SK-N-SH (cell line): ENCODE measurements around the gene PSMD7. TPM values are rescaled to one million over a fixed set of nuclear protein-coding genes. Genes with fewer than 3 reads are reported as not detected.
"Not testable (repeated sequence)": the region's sequence is repeated elsewhere in the genome, so short reads cannot be mapped to it uniquely, and the experiment has no call there.

Experiments used
- CTCF ChIA-PET: fragments of 300-600, 350-600 bp; formaldehyde crosslinking; extraction: SDS; loops from one replicate; lab custom pipeline; 2021; lab: Yijun Ruan, JAX
- POLR2A ChIA-PET: fragments of 350-600 bp; sonication (Branson Sonifier 250); formaldehyde crosslinking; extraction: SDS; loops from one replicate; lab custom pipeline; 2020; ENCODE audit warnings: antibody characterized with exemption, inconsistent platforms; lab: Yijun Ruan, JAX
- DNase-seq: peaks from one replicate; pipeline ENCODE4 v3.0.0; 2012
- H2AFZ ChIP-seq: fragments of 200-600 bp; sonication (generic); 2 replicates; pipeline ENCODE4 v1.8.1; 2016; ENCODE audit warnings: antibody characterized with exemption, mild to moderate bottlenecking, low read depth
- H3F3A ChIP-seq: fragments of 200-600 bp; sonication (generic); replicated peaks from 2 replicates; pipeline ENCODE3; 2016; ENCODE audit warnings: antibody characterized with exemption, mild to moderate bottlenecking; ENCODE audit not compliant: insufficient read depth
- H3K27ac ChIP-seq, 2 experiments: fragments of 200-500 bp in 1 of 2; fragments of 200-600 bp in 1 of 2; sonication (Bioruptor generic) in 1 of 2; sonication (generic), shearing (Covaris generic) in 1 of 2; 2 replicates each; pipeline versions ENCODE4 v1.5.1 to v1.6.1; 2014 to 2016; ENCODE audit warnings: low read depth in 2 of 2, inconsistent platforms in 1 of 2, low read length in 1 of 2, mild to moderate bottlenecking in 1 of 2, mixed read lengths in 1 of 2
- H3K27me3 ChIP-seq: fragments of 200-600 bp; sonication (generic), shearing (Covaris generic); 2 replicates; pipeline ENCODE4 v1.6.1; 2016; ENCODE audit warnings: mixed run types; ENCODE audit not compliant: insufficient read depth
- H3K36me3 ChIP-seq, 2 experiments: fragments of 200-500 bp in 1 of 2; fragments of 200-600 bp in 1 of 2; sonication (Bioruptor generic) in 1 of 2; sonication (generic) in 1 of 2; replicated peaks in 1 of 2; 2 replicates each; pipeline versions ENCODE3 to v1.5.1; 2014 to 2016; ENCODE audit warnings: low read length in 1 of 2, mild to moderate bottlenecking in 1 of 2; ENCODE audit not compliant: insufficient read depth in 2 of 2, control insufficient read depth in 1 of 2
- H3K4me1 ChIP-seq, 2 experiments: fragments of 200-500 bp in 1 of 2; fragments of 200-600 bp in 1 of 2; sonication (Bioruptor generic) in 1 of 2; sonication (generic), shearing (Covaris generic) in 1 of 2; 2 replicates each; pipeline versions ENCODE4 v1.5.1 to v1.6.1; 2014 to 2016; ENCODE audit warnings: low read depth in 1 of 2, low read length in 1 of 2, mixed run types in 1 of 2; ENCODE audit not compliant: insufficient read depth in 2 of 2, control insufficient read depth in 1 of 2
- H3K4me2 ChIP-seq: fragments of 200-600 bp; sonication (generic), shearing (Covaris generic); 2 replicates; pipeline ENCODE4 v1.6.1; 2017; ENCODE audit warnings: mixed run types
- H3K4me3 ChIP-seq, 2 experiments: fragments of 200-500 bp in 1 of 2; fragments of 200-600 bp in 1 of 2; sonication (Bioruptor generic) in 1 of 2; sonication (generic), shearing (Covaris generic) in 1 of 2; 2 replicates each; pipeline versions ENCODE4 v1.5.1 to v1.8.1; 2014 to 2016; ENCODE audit warnings: low read depth in 2 of 2, inconsistent platforms in 1 of 2, low read length in 1 of 2, mild to moderate bottlenecking in 1 of 2, mixed read lengths in 1 of 2, moderate library complexity in 1 of 2
- H3K79me2 ChIP-seq: fragments of 200-600 bp; sonication (generic); 2 replicates; pipeline ENCODE4 v1.8.1; 2017; ENCODE audit warnings: mild to moderate bottlenecking; ENCODE audit not compliant: insufficient read depth
- H3K9ac ChIP-seq: fragments of 200-600 bp; sonication (generic); 2 replicates; pipeline ENCODE4 v1.6.1; 2017; ENCODE audit warnings: mixed run types
- H3K9me2 ChIP-seq: fragments of 200-600 bp; sonication (generic); 2 replicates; pipeline ENCODE4 v1.6.1; 2017; ENCODE audit warnings: mixed run types
- H3K9me3 ChIP-seq: fragments of 200-600 bp; sonication (generic); 2 replicates; pipeline ENCODE4 v1.6.1; 2017; ENCODE audit warnings: mixed run types, mild to moderate bottlenecking, moderate library complexity
- H4K20me1 ChIP-seq: fragments of 200-600 bp; sonication (generic); 2 replicates; pipeline ENCODE4 v1.6.1; 2017; ENCODE audit warnings: mild to moderate bottlenecking, mixed run types; ENCODE audit not compliant: insufficient read depth
- CHD2 ChIP-seq: fragments of 150-350 bp; IDR thresholded peaks from 2 replicates; pipeline ENCODE4 v1.6.1; 2018; ENCODE audit warnings: low read length; ENCODE audit not compliant: partially characterized antibody
- CTCF ChIP-seq: fragments of 200-600 bp; sonication (generic); IDR thresholded peaks from 2 replicates; pipeline ENCODE4 v1.6.1; 2017; ENCODE audit warnings: antibody characterized with exemption, mild to moderate bottlenecking, moderate library complexity
- EP300 ChIP-seq, 2 experiments: IDR thresholded peaks; 2 replicates each; pipeline versions ENCODE4 v1.4.0 to v1.6.1; 2012; ENCODE audit warnings: borderline replicate concordance in 1 of 2, low read depth in 1 of 2, low read length in 1 of 2
- EZH2phosphoT487 ChIP-seq: fragments of 200-600 bp; sonication (generic); IDR thresholded peaks from 2 replicates; pipeline ENCODE4 v1.6.1; 2017; ENCODE audit warnings: low read depth, mixed run types, mild to moderate bottlenecking, antibody characterized with exemption, moderate library complexity, borderline replicate concordance
- FOSL2 ChIP-seq: IDR thresholded peaks from 2 replicates; pipeline ENCODE4 v1.4.0; 2012; ENCODE audit warnings: low read depth, mild to moderate bottlenecking, moderate library complexity, borderline replicate concordance
- FOXJ3 ChIP-seq: sonication (generic); formaldehyde crosslinking; IDR thresholded peaks from 2 replicates; pipeline ENCODE4 v1.5.1; 2020; ENCODE audit warnings: mild to moderate bottlenecking, missing genetic modification reagents
- FOXM1 ChIP-seq: IDR thresholded peaks from 2 replicates; pipeline ENCODE4 v1.4.0; 2012; ENCODE audit warnings: low read depth, mild to moderate bottlenecking
- GATA2 ChIP-seq: sonication (generic); formaldehyde crosslinking; IDR thresholded peaks from 2 replicates; pipeline ENCODE4 v1.5.0; 2020; ENCODE audit warnings: mild to moderate bottlenecking, missing genetic modification reagents
- MXI1 ChIP-seq: IDR thresholded peaks from 2 replicates; pipeline ENCODE4 v1.6.1; 2012; ENCODE audit warnings: mild to moderate bottlenecking, low read depth, low read length, improper control_type of control experiment
- NFIC ChIP-seq: IDR thresholded peaks from 2 replicates; pipeline ENCODE4 v1.4.0; 2012; ENCODE audit warnings: borderline replicate concordance
- RCOR1 ChIP-seq: fragments of 150-350 bp; IDR thresholded peaks from 2 replicates; pipeline ENCODE4 v1.6.1; 2017; ENCODE audit warnings: antibody characterized with exemption, low read length
- RXRA ChIP-seq: IDR thresholded peaks from 2 replicates; pipeline ENCODE4 v1.4.0; 2012; ENCODE audit warnings: low read depth, mild to moderate bottlenecking, borderline replicate concordance
- SMC3 ChIP-seq: IDR thresholded peaks from 2 replicates; pipeline ENCODE4 v1.6.1; 2012; ENCODE audit warnings: low read depth, low read length, improper control_type of control experiment
- TAF1 ChIP-seq: IDR thresholded peaks from 2 replicates; pipeline ENCODE4 v1.6.1; 2012; ENCODE audit warnings: low read depth, mild to moderate bottlenecking, low read length, moderate library complexity, borderline replicate concordance
- TCF12 ChIP-seq: IDR thresholded peaks from 2 replicates; pipeline ENCODE4 v1.4.0; 2012
- TEAD4 ChIP-seq: IDR thresholded peaks from 2 replicates; pipeline ENCODE4 v1.4.0; 2012; ENCODE audit warnings: mild to moderate bottlenecking, borderline replicate concordance; ENCODE audit not compliant: insufficient read depth
- ZBTB33 ChIP-seq: IDR thresholded peaks from 2 replicates; pipeline ENCODE4 v1.4.0; 2012; ENCODE audit warnings: low read depth, borderline replicate concordance
- WGBS: methylation state at CpG from one replicate; pipeline ENCODE4 v1.1.6; 2017; ENCODE audit warnings: low lambda C conversion rate; 5-methylcytosine and 5-hydroxymethylcytosine counted together
- polyA plus RNA-seq, 3 experiments: library from polyadenylated mRNA; depleted of rRNA; stranded (reverse); fragments of >200 nt; gene quantifications; 2 replicates each; pipeline ENCODE4 v1.2.3, GENCODE V29; 2012
- TF ChIP-seq, protein P1 (sequence below): IDR thresholded peaks from 2 replicates; pipeline ENCODE4 v1.4.0; 2012; ENCODE audit warnings: low read depth

The PSMD7 gene
- polyA plus RNA-seq, 1 of the 3 experiments (the other 2 are of a cell fraction): 142 TPM

GRCh38 chr16:74324777-74325176 lies 28.2 kb downstream of the PSMD7 start:
- H3K4me3 ChIP-seq, H3K9me3 ChIP-seq, H2AFZ ChIP-seq, DNase-seq, H3K4me2 ChIP-seq, H3K9ac ChIP-seq, H4K20me1 ChIP-seq, H3K27me3 ChIP-seq, H3K79me2 ChIP-seq, POLR2A ChIA-PET, H3K9me2 ChIP-seq, H3K4me1 ChIP-seq, H3F3A ChIP-seq, H3K27ac ChIP-seq: not testable (repeated sequence)
- CTCF ChIA-PET: interaction anchor here (1.1 to 1.4 kb wide), 2 partner anchors 15 to 19 kb away, joined by 4 to 5 read pairs; no protein-coding TSS in a partner anchor
- peaks cover 8 to 14% of the 10 kb centered on the region in 2 experiments for H3K36me3 ChIP-seq
- 97% methylated on average over 5 of the region's 5 CpGs for WGBS

DNA sequence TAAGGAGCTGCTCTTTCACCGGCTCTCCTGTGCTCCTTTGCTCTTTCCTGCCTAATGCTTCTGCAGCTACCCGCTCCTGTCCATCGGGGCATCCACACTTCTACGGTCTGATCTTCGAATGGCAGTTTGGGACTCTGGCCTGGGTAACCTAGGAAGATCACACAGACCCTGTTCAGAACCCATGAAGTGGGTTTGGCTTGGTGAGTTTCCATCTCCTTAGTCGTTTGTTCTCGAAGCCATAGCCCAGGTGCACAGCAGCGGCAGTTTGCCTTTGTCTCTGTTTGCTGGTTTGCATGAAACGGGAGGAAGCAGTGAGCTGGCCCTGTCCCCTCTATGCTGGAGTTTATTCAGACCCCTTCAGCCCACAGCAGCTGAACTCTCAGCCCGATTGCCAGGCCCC lies 29.0 kb downstream of the PSMD7 start:
- Histone ChIP-seq H3K4me2 (no peak overlapping the region), H3F3A (no peaks in the 10 kb centered on the region), H2AFZ (no peak overlapping the region), H3K27ac (no peak overlapping the region), H3K9me3 (no peaks in the 10 kb centered on the region), H4K20me1 (no peaks in the 10 kb centered on the region), H3K36me3 (peaks cover 15% of the 10 kb centered on the region in 2 experiments), H3K9me2 (no peaks in the 10 kb centered on the region), H3K79me2 (no peaks in the 10 kb centered on the region), H3K4me3 (no peak overlapping the region), H3K4me1 (peaks cover 0 to 2% of the 10 kb centered on the region in 2 experiments; a peak in 1 of 4 replicates), H3K27me3 (no peaks in the 10 kb centered on the region), H3K9ac (no peak overlapping the region)
- ChIA-PET CTCF (interaction anchor here (1.1 kb wide), 1 partner anchor 16 kb away, joined by 5 read pairs; no protein-coding TSS in a partner anchor), POLR2A (interaction anchor here (0.6 kb wide), 1 partner anchor 316 kb away, joined by 3 read pairs; no protein-coding TSS in a partner anchor)
- DNase-seq: no peak
- TF ChIP-seq SMC3: no peak
- no peak for TF ChIP-seq MXI1
- no peak for TF ChIP-seq ZBTB33
- TF ChIP-seq FOXM1: no peak
- no peak for TF ChIP-seq GATA2 (CRISPR knock-in tag)
- TF ChIP-seq TCF12: no peak
- no peak for TF ChIP-seq CHD2
- no peak for TF ChIP-seq EZH2phosphoT487
- no peak for TF ChIP-seq EP300 (IDR thresholded peaks at IDR 0.05; ENCODE audit: borderline replicate concordance in 1 of 2, low read depth in 1 of 2, low read length in 1 of 2)
- no peak for TF ChIP-seq FOSL2
- TF ChIP-seq CTCF: no peak
- TF ChIP-seq, protein P1, sequence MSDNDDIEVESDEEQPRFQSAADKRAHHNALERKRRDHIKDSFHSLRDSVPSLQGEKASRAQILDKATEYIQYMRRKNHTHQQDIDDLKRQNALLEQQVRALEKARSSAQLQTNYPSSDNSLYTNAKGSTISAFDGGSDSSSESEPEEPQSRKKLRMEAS: no peak
- TF ChIP-seq RXRA: no peak
- no peak for TF ChIP-seq TAF1
- TF ChIP-seq RCOR1: no peak
- TF ChIP-seq FOXJ3 (CRISPR knock-in tag): no peak
- TF ChIP-seq NFIC: no peak
- no peak for TF ChIP-seq TEAD4
- WGBS: 91% methylated on average over 9 of the region's 10 CpGs

- CTCF ChIA-PET, H3K4me1 ChIP-seq, H3K9me2 ChIP-seq, POLR2A ChIA-PET, H3K79me2 ChIP-seq, H3K9me3 ChIP-seq, H4K20me1 ChIP-seq, H2AFZ ChIP-seq, H3K4me2 ChIP-seq, DNase-seq, H3K27me3 ChIP-seq, H3K9ac ChIP-seq, H3K4me3 ChIP-seq, H3K27ac ChIP-seq, H3F3A ChIP-seq: not testable (repeated sequence)
- peaks cover 16 to 22% of the 10 kb centered on the region in 2 experiments for H3K36me3 ChIP-seq
- 91% methylated on average over 9 of the region's 9 CpGs for WGBS
Measured at GRCh38 chr16:74328346-74328745, 31.7 kb downstream of the PSMD7 start.
